Testis (tissue), 3 donors: Measurements from ENCODE around the gene DUS2. TPM values are rescaled to one million over a fixed set of nuclear protein-coding genes. Genes with fewer than 3 reads are reported as not detected.

Experiments used
- DNase-seq: peaks from one replicate; pipeline ENCODE4 v3.0.0-alpha.2; 2019
- H3K27ac ChIP-seq, 2 donors: fragments of 200-600 bp; sonication (generic); one replicate each; pipeline ENCODE4 v1.5.1; 2019
- H3K27me3 ChIP-seq: fragments of 200-600 bp; sonication (generic); one replicate; pipeline ENCODE4 v1.5.1; 2019
- H3K36me3 ChIP-seq: fragments of 200-600 bp; sonication (generic); one replicate; pipeline ENCODE4 v1.5.1; 2017; ENCODE audit warnings: low read depth; ENCODE audit errors: missing control alignments
- H3K4me1 ChIP-seq: fragments of 200-600 bp; sonication (generic); one replicate; pipeline ENCODE4 v1.5.1; 2019
- H3K4me3 ChIP-seq, 2 donors: fragments of 200-600 bp; sonication (generic); one replicate each; pipeline ENCODE4 v1.5.1; 2017 to 2019
- H3K9me3 ChIP-seq: fragments of 200-600 bp; sonication (generic); one replicate; pipeline ENCODE4 v1.5.1; 2017
- POLR2A ChIP-seq: fragments of 450-650 bp; IDR thresholded peaks from one replicate; pipeline ENCODE4 v1.6.1; 2017; ENCODE audit warnings: antibody characterized with exemption, mild to moderate bottlenecking, moderate library complexity
- WGBS, 2 donors: methylation state at CpG; one replicate each; pipeline ENCODE4 v1.1.5; 2018; 5-methylcytosine and 5-hydroxymethylcytosine counted together
- intact Hi-C: fragments of 100-400 bp; cut with DNase I; formaldehyde crosslinking; loops from one replicate; pipeline ENCODE4 v1.15.1; 2023; ENCODE audit warnings: low total_unique reads
- polyA plus RNA-seq: library from polyadenylated mRNA; stranded (reverse); fragments of 350-450 nt; fragmentation: Illumina TruSeq; extraction: RNeasy Lipid Tissue Mini Kit (QIAGEN cat#74804); gene quantifications from one replicate; pipeline ENCODE4 v1.2.3, GENCODE V29; 2014; ENCODE audit warnings: low read depth, low replicate concordance; ENCODE audit not compliant: insufficient read depth
- total RNA-seq, 2 donors: library from RNA; depleted of rRNA; stranded (reverse); fragments of >200 nt; gene quantifications; one replicate each; pipeline ENCODE4 v1.2.3, GENCODE V29; 2016
- TF ChIP-seq, protein P1 (sequence below), 3 experiments: fragments of 450-650 bp in 2 of 3; fragments of 200-600 bp in 1 of 3; sonication (generic) in 1 of 3; IDR thresholded peaks; one replicate each; pipeline ENCODE4 v1.5.1; 2016 to 2019; ENCODE audit warnings: antibody characterized with exemption in 3 of 3, mild to moderate bottlenecking in 2 of 3, moderate library complexity in 1 of 3

The DUS2 gene
- total and polyA plus RNA-seq, 3 donors from 2014 or later, result 24.6 to 62.5 (median 32.4) TPM

DNA sequence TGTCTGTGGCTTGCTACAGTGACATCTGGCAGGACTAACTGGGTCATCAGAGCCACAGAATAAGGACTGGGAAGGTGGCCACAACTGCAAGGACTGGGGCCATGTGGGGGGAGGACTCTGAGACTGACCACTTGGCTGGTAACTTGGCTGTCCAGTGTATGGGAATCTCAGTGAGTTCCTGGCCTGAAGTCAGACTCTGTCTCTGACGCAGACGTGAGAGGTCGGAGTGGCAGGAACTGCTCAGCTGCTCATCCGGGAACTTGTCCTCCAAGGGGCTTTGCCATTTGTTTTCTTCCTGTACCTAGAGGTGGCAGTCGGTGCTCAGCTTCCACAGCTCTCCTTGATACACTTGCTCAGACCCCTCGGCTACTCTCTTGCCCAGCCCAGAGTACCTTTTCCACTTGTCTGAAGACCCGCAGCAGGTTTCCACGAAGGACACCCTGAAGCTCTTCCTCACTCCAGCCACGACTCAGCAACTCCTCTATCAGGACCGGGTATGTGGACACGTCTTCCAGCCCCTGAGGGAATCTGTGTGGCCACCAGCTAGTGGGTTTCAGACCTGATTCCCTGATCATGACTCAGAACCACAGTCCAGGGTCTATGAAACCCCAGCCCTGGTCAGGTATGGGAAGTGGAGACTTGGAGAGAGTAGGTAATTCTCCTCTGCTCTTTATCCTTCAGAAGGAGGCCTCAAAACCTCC lies 35.5 kb upstream of the DUS2 start:
- no peak overlapping the region for H3K27ac ChIP-seq
- H3K36me3 ChIP-seq, result no peaks in the 10 kb centered on the region
- intact Hi-C loops, result no loop called here
- DNase-seq, result peak; percentile 41
- WGBS, 2 donors, result 65 to 73% methylated on average over 11 of the region's 11 CpGs
- no peak overlapping the region for H3K4me3 ChIP-seq
- no peaks in the 10 kb centered on the region for H3K27me3 ChIP-seq
- TF ChIP-seq, protein P1, sequence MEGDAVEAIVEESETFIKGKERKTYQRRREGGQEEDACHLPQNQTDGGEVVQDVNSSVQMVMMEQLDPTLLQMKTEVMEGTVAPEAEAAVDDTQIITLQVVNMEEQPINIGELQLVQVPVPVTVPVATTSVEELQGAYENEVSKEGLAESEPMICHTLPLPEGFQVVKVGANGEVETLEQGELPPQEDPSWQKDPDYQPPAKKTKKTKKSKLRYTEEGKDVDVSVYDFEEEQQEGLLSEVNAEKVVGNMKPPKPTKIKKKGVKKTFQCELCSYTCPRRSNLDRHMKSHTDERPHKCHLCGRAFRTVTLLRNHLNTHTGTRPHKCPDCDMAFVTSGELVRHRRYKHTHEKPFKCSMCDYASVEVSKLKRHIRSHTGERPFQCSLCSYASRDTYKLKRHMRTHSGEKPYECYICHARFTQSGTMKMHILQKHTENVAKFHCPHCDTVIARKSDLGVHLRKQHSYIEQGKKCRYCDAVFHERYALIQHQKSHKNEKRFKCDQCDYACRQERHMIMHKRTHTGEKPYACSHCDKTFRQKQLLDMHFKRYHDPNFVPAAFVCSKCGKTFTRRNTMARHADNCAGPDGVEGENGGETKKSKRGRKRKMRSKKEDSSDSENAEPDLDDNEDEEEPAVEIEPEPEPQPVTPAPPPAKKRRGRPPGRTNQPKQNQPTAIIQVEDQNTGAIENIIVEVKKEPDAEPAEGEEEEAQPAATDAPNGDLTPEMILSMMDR (IDR thresholded peaks at IDR 0.05), result no peak
- no peak for TF ChIP-seq POLR2A
- no peaks in the 10 kb centered on the region for H3K9me3 ChIP-seq
- no peaks in the 10 kb centered on the region for H3K4me1 ChIP-seq

DNA sequence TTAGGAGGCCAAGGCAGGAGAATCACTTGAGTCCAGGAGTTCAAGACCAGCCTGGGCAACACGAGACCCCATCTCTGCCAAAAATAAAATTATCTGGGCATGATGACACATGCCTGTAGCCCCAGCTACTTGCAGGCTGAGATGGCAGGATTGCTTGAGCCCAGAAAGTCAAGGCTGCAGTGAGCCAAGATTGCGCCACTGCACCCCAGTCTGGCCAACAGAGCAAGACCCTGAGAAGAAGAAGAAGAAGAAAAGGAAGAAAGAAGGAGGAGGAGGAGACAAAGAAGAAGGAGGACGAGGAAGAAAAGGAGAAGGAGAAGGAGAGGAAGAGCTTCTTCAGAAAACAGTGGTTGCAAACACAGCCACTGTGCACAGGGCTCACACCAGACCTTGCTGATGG lies 34.4 kb upstream of the DUS2 start:
- intact Hi-C loops, result no loop called here
- Histone ChIP-seq H3K27ac (no peak overlapping the region), H3K4me1 (peaks cover 4% of the 10 kb centered on the region), H3K9me3 (no peaks in the 10 kb centered on the region), H3K27me3 (no peaks in the 10 kb centered on the region), H3K36me3 (no peaks in the 10 kb centered on the region), H3K4me3 (no peak overlapping the region)
- DNase-seq, result no peak
- TF ChIP-seq, protein P1 (IDR thresholded peaks at IDR 0.05), result no peak
- no peak for TF ChIP-seq POLR2A
- 88 to 93% methylated on average over 3 of the region's 3 CpGs for WGBS, 2 donors

DNA sequence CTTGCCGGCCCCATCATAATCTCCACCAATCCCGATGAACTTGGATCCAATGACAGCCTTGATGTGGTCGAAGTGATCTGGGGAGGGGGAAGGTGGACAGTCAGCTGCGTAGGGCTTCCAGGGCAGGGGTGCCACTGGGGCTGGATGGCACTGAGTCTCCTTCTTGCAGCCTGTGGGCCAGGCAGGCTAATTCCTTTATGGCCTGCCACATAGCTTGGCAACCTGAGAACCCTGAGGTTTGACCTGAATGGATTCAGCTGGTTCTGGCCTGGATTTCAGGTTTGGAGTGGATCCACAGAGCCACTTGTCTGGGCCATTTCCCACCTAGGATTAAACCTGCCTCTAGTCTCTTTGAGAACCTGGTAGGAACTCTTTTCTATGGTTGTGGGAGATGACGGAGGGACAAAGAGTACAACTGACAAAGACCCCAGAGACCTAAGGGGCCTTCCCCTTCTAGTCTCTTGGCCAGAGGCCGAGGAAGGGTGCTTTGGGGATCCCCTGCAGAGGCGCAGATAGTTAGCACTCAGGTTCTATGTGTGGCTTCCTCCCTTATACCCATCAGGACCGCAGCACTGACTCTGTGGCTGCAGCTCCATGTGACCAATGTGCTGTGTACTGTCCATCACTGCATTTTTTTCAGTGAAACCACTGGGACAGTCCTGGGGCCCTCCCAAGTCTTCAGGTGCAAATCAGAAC lies 33.6 kb upstream of the DUS2 start:
- no peak overlapping the region for H3K4me3 ChIP-seq
- H3K9me3 ChIP-seq, result no peaks in the 10 kb centered on the region
- no peak overlapping the region for H3K27ac ChIP-seq
- H3K36me3 ChIP-seq, result no peaks in the 10 kb centered on the region
- no peak for DNase-seq
- no peaks in the 10 kb centered on the region for H3K27me3 ChIP-seq
- WGBS, 2 donors, result 80 to 81% methylated on average over 8 of the region's 8 CpGs
- peaks cover 6% of the 10 kb centered on the region for H3K4me1 ChIP-seq
- intact Hi-C loops, result no loop called here
- no peak for TF ChIP-seq POLR2A
- TF ChIP-seq, protein P1 (IDR thresholded peaks at IDR 0.05), result no peak

DNA sequence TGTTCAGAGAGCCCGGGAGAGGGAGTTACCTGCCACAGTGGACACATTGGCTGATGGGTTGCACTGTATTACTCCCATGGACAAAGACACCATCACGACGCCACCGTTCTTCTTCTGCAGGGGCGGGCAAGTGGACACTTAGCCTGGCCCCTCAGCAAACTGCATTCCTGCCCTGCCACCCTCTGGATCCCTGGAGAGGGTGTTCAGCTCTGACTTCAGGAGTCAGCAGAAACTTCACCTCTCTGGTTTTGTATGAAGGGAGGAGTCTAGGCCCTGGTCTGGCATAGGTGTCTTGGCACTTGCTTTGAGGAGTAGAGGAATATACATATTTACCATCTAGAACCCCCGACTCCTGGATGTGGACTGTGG lies 33.1 kb upstream of the DUS2 start:
- Histone ChIP-seq H3K27me3 (no peaks in the 10 kb centered on the region), H3K9me3 (no peaks in the 10 kb centered on the region), H3K36me3 (no peaks in the 10 kb centered on the region), H3K4me1 (peaks cover 6% of the 10 kb centered on the region), H3K4me3 (no peak overlapping the region), H3K27ac (no peak overlapping the region)
- no peak for DNase-seq
- WGBS, 2 donors, result 87% methylated on average over 6 of the region's 6 CpGs
- TF ChIP-seq, protein P1 (IDR thresholded peaks at IDR 0.05), result no peak
- no peak for TF ChIP-seq POLR2A
- intact Hi-C loops, result no loop called here
